GM23338 (cell line): Measurements from ENCODE around the gene POC1B. TPM values are rescaled to one million over a fixed set of nuclear protein-coding genes. Genes with fewer than 3 reads are reported as not detected.

Source experiments
- CREB1 ChIP-seq: fragments of 250-450 bp; sonication (Bioruptor Pico); IDR thresholded peaks from 2 replicates; pipeline ENCODE4 v1.5.0; 2020; ENCODE audit warnings: low read depth, mild to moderate bottlenecking, moderate library complexity
- EZH2 ChIP-seq: fragments of 200-600 bp; sonication (generic); IDR thresholded peaks from one replicate; pipeline ENCODE4 v1.8.0; 2017; ENCODE audit warnings: antibody characterized with exemption, mild to moderate bottlenecking, low read depth; ENCODE audit not compliant: unreplicated experiment
- EZH2phosphoT487 ChIP-seq: fragments of 200-600 bp; sonication (generic); IDR thresholded peaks from one replicate; pipeline ENCODE4 v1.8.1; 2018; ENCODE audit warnings: antibody characterized with exemption; ENCODE audit not compliant: unreplicated experiment
- JUNB ChIP-seq: IDR thresholded peaks from one replicate; pipeline ENCODE4 v1.6.1; 2016; ENCODE audit warnings: antibody characterized with exemption; ENCODE audit not compliant: unreplicated experiment
- NANOG ChIP-seq: IDR thresholded peaks from 2 replicates; pipeline ENCODE4 v1.6.1; 2016; ENCODE audit warnings: antibody characterized with exemption, borderline replicate concordance
- POLR2AphosphoS5 ChIP-seq: IDR thresholded peaks from 2 replicates; pipeline ENCODE4 v1.6.1; 2016; ENCODE audit warnings: antibody characterized with exemption, low read depth
- STAT1 ChIP-seq: IDR thresholded peaks from one replicate; pipeline ENCODE4 v1.6.1; 2016; ENCODE audit warnings: antibody characterized with exemption; ENCODE audit not compliant: unreplicated experiment
- polyA plus RNA-seq: library from polyadenylated mRNA; unstranded; fragments of >200 nt; fragmentation: Nextera tagmentation; extraction: Ambion mirVana; gene quantifications from 2 replicates; pipeline ENCODE4 v1.2.1, GENCODE V29; 2016
- total RNA-seq: library from RNA; depleted of rRNA; stranded (reverse); fragments of >200 nt; shearing (Covaris generic); gene quantifications from 2 replicates; pipeline ENCODE4 v1.2.3, GENCODE V29; 2014
- TF ChIP-seq, protein P1 (sequence below): fragments of 250-450 bp; sonication (Bioruptor Pico); IDR thresholded peaks from 2 replicates; pipeline ENCODE4 v1.5.0; 2020; ENCODE audit warnings: mild to moderate bottlenecking, moderate library complexity
- TF ChIP-seq, protein P2 (sequence below): IDR thresholded peaks from one replicate; pipeline ENCODE4 v1.6.1; 2018; ENCODE audit warnings: antibody characterized with exemption; ENCODE audit not compliant: unreplicated experiment
- TF ChIP-seq, protein P3 (sequence below): IDR thresholded peaks from 2 replicates; pipeline ENCODE4 v1.6.1; 2016; ENCODE audit warnings: antibody characterized with exemption

POC1B gene
- total and polyA plus RNA-seq, 2 experiments from 2014 or later: 11.8 to 17.5 TPM

DNA sequence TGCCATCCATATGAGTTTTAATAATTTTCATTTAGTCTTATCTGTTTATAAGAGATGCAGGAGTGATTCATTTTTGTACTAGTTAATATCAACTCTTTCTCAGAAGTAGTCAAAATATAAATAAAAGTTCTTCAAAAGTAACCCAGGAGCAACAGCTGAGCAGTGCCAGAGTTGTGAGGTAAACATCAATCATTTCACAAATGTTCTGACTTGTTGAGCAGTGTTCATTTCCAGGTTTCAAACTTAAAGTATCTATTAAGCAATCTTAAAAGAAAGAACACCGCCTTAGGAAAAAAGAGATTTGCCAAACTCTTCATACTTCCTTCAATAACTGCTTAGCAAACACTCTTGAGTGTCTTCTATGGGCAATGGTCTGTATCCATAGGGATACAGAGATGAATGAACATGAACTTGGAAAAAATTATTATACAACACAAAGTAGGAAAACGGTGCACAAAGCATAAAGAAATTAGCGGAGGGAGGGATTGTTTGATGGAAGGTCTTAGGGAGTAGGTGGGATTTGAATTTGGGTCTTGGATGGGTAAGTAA, 41.9 kb upstream of the POC1B start (continued):
- TF ChIP-seq, protein P1, sequence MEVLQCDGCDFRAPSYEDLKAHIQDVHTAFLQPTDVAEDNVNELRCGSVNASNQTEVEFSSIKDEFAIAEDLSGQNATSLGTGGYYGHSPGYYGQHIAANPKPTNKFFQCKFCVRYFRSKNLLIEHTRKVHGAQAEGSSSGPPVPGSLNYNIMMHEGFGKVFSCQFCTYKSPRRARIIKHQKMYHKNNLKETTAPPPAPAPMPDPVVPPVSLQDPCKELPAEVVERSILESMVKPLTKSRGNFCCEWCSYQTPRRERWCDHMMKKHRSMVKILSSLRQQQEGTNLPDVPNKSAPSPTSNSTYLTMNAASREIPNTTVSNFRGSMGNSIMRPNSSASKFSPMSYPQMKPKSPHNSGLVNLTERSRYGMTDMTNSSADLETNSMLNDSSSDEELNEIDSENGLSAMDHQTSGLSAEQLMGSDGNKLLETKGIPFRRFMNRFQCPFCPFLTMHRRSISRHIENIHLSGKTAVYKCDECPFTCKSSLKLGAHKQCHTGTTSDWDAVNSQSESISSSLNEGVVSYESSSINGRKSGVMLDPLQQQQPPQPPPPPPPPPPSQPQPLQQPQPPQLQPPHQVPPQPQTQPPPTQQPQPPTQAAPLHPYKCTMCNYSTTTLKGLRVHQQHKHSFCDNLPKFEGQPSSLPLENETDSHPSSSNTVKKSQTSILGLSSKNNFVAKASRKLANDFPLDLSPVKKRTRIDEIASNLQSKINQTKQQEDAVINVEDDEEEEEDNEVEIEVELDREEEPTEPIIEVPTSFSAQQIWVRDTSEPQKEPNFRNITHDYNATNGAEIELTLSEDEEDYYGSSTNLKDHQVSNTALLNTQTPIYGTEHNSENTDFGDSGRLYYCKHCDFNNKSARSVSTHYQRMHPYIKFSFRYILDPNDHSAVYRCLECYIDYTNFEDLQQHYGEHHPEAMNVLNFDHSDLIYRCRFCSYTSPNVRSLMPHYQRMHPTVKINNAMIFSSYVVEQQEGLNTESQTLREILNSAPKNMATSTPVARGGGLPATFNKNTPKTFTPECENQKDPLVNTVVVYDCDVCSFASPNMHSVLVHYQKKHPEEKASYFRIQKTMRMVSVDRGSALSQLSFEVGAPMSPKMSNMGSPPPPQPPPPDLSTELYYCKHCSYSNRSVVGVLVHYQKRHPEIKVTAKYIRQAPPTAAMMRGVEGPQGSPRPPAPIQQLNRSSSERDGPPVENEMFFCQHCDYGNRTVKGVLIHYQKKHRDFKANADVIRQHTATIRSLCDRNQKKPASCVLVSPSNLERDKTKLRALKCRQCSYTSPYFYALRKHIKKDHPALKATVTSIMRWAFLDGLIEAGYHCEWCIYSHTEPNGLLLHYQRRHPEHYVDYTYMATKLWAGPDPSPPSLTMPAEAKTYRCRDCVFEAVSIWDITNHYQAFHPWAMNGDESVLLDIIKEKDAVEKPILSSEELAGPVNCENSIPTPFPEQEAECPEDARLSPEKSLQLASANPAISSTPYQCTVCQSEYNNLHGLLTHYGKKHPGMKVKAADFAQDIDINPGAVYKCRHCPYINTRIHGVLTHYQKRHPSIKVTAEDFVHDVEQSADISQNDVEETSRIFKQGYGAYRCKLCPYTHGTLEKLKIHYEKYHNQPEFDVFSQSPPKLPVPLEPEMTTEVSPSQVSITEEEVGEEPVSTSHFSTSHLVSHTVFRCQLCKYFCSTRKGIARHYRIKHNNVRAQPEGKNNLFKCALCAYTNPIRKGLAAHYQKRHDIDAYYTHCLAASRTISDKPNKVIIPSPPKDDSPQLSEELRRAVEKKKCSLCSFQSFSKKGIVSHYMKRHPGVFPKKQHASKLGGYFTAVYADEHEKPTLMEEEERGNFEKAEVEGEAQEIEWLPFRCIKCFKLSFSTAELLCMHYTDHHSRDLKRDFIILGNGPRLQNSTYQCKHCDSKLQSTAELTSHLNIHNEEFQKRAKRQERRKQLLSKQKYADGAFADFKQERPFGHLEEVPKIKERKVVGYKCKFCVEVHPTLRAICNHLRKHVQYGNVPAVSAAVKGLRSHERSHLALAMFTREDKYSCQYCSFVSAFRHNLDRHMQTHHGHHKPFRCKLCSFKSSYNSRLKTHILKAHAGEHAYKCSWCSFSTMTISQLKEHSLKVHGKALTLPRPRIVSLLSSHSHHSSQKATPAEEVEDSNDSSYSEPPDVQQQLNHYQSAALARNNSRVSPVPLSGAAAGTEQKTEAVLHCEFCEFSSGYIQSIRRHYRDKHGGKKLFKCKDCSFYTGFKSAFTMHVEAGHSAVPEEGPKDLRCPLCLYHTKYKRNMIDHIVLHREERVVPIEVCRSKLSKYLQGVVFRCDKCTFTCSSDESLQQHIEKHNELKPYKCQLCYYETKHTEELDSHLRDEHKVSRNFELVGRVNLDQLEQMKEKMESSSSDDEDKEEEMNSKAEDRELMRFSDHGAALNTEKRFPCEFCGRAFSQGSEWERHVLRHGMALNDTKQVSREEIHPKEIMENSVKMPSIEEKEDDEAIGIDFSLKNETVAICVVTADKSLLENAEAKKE (CRISPR knock-in tag): no peak
- TF ChIP-seq POLR2AphosphoS5: no peak
- TF ChIP-seq, protein P2, sequence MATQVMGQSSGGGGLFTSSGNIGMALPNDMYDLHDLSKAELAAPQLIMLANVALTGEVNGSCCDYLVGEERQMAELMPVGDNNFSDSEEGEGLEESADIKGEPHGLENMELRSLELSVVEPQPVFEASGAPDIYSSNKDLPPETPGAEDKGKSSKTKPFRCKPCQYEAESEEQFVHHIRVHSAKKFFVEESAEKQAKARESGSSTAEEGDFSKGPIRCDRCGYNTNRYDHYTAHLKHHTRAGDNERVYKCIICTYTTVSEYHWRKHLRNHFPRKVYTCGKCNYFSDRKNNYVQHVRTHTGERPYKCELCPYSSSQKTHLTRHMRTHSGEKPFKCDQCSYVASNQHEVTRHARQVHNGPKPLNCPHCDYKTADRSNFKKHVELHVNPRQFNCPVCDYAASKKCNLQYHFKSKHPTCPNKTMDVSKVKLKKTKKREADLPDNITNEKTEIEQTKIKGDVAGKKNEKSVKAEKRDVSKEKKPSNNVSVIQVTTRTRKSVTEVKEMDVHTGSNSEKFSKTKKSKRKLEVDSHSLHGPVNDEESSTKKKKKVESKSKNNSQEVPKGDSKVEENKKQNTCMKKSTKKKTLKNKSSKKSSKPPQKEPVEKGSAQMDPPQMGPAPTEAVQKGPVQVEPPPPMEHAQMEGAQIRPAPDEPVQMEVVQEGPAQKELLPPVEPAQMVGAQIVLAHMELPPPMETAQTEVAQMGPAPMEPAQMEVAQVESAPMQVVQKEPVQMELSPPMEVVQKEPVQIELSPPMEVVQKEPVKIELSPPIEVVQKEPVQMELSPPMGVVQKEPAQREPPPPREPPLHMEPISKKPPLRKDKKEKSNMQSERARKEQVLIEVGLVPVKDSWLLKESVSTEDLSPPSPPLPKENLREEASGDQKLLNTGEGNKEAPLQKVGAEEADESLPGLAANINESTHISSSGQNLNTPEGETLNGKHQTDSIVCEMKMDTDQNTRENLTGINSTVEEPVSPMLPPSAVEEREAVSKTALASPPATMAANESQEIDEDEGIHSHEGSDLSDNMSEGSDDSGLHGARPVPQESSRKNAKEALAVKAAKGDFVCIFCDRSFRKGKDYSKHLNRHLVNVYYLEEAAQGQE: no peak
- no peak for TF ChIP-seq CREB1 (CRISPR knock-in tag)
- no peak for TF ChIP-seq JUNB
- no peak for TF ChIP-seq EZH2
- TF ChIP-seq, protein P3, sequence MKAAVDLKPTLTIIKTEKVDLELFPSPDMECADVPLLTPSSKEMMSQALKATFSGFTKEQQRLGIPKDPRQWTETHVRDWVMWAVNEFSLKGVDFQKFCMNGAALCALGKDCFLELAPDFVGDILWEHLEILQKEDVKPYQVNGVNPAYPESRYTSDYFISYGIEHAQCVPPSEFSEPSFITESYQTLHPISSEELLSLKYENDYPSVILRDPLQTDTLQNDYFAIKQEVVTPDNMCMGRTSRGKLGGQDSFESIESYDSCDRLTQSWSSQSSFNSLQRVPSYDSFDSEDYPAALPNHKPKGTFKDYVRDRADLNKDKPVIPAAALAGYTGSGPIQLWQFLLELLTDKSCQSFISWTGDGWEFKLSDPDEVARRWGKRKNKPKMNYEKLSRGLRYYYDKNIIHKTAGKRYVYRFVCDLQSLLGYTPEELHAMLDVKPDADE: no peak
- no peak for TF ChIP-seq STAT1
- no peak for TF ChIP-seq NANOG
- TF ChIP-seq EZH2phosphoT487: no peak
